Erythroblast (primary cell): Measurements from ENCODE around the gene NOMO2.
"Not testable (repeated sequence)": the region's sequence is repeated elsewhere in the genome, so short reads cannot be mapped to it uniquely, and the experiment has no call there.

ENCODE experiments used
- DNase-seq, 2 experiments: peaks; one replicate each; lab custom pipeline; 2025; lab: John Stamatoyannopoulos, UW
- GATA1 ChIP-seq: IDR thresholded peaks from 2 replicates; pipeline ENCODE4 v1.6.1; 2011; ENCODE audit warnings: low read depth, mild to moderate bottlenecking, control low read depth, low read length, moderate library complexity
- POLR2A ChIP-seq: IDR thresholded peaks from 2 replicates; pipeline ENCODE4 v1.6.1; 2011; ENCODE audit warnings: mild to moderate bottlenecking, low read length

NOMO2 gene

DNA sequence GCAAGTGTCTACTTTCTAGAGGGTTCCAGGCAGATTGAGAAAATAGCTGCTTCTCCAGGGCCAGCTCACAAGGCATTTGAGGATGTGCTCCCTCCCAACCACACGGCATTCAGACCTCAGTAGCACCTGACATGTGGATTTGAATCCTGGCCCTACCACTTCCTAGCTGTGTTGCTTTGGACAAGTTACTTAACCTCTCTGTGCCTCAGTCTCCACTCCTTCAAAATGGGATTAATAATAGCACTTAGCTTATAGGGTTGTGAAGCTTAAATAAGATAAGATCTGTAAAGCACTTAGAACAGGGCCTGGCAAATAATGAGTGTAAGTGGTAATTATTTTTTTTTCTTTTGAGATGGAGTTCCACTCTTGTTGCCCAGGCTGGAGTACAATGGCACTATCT, 21.0 kb upstream of the NOMO2 start:
- TF ChIP-seq GATA1 (no peak), POLR2A (no peak)
- DNase-seq, result no peak

DNA sequence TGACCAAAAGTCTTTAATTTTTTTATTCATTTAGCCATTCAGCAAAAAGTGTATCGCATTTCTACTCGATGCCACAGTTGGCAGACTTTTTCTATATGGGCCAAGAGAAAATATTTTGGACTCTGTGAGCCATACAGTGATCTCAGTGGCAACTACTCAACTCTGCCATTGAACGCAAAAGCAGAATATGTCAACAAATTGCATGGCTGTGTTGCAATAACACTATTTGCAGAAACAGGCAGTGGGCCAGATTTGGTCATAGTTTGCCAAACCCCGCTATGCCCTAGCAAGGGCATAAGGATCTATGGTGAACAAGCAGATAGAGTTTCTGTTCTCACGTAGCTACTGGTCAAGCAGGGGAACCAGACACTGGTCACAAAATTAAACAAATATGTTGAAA, 18.5 kb upstream of the NOMO2 start:
- not testable (repeated sequence) for DNase-seq

DNA sequence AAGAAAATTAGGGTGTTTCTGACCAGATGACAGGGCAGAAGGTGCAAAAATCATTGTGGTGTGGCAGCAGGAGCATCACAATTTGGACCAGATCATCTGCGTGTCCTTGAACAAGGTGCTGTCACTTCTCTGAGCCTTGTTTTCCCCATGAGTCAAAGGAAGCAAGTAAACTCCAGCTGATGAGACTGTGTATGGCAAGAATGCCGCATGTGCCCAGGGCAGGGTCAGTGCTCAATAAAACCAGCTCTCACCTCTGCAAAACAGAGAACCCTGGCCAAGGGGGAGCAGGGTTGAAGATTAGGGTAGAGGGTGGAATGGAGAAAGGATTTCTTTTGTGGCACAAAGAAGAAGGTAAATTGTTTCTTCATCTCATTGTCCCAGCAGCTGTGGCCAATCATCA, 17.4 kb upstream of the NOMO2 start:
- DNase-seq, result not testable (repeated sequence)

DNA sequence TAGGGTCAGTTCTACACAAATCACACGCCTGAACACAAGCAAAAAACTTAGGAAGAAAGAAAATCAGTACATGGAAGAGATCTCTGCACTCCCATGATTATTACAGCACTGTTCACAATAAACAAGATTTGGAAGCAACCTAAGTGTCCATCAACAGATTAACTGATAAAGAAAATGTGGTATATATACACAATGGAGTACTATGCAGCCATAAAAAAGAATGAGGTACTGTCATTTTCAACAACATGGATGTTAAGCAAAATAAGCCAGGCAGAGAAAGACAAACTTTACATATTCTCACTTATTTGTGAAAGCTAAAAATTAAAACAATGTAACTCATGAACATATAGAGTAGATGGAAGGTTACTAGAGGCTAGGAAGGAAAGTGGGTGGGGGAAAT, 16.0 kb upstream of the NOMO2 start:
- DNase-seq, result not testable (repeated sequence)

DNA sequence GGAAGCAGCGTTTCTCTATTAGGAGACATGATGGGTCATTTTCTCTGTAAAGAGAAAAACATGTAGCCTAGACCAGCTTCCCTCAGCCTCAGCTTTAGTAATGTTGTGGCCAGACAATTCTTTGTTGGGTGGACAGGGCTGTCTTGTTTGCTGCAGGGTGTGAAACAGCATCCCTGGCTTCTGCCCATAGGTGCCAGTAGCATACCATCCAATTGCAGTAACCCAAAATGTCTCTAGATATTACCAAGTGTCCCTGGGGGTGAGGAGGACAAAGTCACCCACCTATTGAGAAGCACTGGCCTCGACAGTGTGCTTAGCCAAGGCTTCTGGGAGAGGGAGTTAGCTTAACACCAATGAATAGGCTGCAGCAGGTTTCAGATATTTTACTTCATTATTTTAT, 14.0 kb upstream of the NOMO2 start:
- DNase-seq, result not testable (repeated sequence)

DNA sequence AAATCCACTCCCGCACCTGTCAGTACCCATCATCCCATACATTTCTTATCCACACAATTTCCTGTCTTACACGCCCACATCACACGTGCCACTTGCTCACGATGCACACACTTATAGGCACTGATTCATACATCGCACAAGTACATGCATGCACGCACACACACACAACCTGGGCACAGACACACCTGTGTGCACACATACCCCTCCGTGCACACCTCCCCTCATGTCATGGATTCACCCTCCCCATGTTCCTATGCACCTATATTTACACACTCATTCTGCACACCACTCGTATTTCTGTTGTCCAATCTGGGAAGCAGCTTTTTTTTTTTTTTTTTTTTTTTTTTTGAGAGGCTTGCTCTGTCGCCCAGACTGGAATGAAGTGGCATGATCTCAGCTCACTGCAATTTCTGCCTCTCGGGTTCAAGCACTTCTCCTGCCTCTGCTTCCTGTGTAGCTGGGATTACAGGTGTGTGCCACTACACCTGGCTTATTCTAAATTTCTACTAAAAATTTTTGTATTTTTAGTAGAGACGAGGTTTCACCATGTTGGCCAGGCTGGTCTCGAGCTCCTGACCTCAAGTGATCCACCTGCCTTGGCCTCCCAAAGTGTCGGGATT, 13.5 kb upstream of the NOMO2 start:
- not testable (repeated sequence) for DNase-seq

DNA sequence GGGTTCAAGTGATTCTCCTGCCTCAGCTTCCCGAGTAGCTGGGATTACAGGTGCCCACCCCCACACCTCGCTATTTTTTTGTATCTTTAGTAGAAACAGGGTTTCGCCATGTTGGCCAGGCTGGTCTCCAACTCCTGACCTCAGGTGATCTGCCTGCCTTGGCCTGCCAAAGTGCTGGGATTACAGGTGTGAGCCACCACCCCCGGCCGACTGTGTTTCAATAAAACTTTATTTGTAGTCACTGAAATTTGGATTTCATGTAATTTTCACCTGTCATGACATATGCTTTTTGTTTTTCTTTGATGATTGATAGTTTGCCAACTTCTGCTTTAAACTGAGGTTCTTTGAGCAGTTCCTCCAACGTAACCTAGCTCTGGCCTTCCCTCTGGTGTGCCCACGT, 12.0 kb upstream of the NOMO2 start:
- DNase-seq, result not testable (repeated sequence)

DNA sequence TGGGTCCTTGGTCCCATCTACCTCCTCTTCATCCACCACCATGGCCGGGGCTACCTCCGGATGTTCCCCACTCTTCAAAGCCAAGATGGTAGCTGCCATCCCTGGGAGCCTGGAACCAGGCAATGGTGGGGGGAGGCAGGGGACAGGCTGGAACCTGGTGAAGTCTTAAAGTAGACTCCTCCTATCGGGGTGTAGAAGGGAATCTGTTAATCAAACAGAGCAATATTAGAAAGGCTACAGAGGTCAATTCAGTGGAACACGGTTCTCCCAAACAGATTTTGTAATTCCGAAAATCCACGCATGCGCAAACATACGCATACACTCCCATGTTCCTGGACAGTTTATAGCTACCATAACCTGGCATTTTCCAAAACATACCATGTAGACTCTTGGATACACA, 11.1 kb upstream of the NOMO2 start:
- not testable (repeated sequence) for DNase-seq

DNA sequence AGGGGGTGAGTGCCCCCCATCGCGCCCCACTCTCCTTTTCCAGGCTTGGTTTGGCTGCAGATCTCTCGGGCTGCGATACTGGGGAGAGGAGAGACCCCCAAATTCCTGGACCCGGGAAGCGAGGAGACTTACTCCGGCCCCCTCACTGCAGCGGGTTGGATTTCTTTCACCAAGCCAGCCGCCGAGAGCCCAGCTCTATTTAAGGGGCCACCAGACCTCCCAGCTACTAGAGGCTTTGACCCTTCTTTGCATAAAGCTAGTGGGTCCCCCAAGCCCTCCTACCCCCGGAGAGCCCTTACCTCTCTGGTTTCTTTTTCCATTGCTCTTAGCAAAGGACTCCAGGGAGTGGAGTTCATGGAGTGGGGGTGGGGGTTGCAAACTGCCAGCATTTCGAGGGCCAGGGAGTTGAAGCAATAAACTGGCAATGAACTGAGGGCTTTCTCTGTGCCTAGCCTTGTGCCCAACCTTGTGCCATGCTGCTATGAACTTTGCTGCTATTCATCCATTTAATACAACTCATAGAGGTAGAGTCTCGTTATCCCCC, 9.5 kb upstream of the NOMO2 start:
- DNase-seq, result not testable (repeated sequence)

DNA sequence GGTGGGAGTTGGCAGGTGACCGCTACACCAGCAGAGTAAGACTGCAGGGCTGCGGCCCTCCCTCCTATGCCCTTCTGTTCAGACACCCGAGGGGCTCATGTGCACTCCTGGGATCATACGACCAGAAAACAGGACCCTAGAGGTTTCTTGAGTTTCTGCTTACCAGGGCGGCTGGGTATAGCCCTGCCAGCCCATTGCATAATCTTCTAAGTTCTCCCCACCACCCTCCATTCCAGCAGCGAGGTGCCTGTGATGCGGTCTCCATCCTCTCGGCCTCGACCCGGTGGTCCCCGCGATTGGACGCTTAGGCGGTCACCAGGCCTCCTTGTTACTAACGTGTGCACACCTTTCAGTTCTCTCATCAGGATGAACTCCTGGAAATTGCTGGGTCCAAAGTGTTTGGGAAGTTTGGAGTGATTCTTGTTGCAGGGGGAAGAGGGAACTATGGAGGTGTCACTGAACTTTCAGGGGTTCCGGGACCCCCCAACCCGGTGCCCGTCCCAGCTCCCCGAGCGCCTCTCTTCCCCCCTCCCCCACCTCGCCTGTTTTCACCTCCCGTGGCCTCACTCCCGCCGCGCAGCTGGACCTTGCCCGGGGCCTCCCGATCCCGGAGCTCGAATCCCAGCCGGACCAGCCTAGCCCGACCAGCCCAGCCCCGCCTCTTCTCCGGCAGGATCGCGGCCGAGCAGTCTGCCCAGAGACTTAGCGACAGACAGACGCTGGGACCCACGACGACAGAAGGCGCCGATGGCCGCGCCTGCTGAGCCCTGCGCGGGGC, 8.8 kb upstream of the NOMO2 start:
- not testable (repeated sequence) for DNase-seq

DNA sequence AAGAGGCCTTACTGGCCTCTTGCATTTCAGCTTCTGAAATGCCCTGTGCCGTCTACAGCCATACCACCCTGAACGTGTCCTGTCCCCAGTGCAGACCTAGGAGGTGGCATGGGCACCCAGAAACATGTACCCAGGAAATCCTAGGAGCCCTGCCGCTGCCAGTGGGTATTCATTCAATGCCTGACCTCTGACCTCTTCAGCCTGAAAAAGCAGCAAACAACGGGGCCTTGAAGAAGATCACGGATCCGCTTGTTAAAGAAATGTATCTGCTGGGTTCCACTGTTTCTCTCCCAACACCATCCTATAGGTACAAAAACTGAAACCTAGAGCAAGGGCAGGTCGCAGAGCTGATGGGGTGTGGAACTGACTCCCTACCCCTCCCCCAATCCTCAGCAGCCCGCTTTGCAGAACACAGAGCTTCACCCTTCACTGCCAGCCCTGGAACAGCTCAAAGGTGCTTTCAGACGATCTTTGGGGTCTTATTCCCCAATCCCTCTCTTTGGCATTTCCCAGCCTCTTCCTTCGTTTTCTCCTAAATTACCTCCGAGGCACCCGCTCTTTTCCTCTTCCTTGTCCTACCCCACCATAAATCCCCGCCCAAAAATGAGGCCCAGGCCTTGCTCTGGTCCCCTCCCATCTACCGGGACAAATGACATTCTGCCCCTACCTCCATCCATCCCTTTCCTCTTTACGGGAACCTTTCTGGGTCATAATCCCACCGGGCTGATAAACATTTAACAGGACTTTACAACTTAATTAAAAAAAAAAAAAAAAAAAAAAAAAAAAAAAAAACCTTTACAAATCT, 1.3 kb downstream of the NOMO2 start:
- DNase-seq, result not testable (repeated sequence)

DNA sequence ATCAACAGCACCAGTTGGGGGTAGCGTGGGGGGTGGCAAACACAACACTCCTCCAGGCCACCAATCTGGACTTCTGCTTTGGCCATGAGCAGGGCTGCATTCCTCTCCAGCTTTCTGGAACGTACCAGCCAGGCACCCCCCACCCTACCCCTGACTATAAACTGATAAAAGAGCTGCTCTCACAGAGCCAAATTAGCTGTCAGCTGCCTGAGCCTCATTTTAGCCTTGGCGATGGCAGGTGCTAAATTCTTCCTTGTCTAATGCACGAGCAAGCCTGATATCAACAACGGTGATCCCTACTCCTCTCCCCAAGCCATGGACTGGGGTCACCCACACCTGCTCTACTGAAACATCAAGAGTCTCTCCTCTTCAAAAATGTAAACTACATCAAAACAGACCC, 8.2 kb downstream of the NOMO2 start:
- not testable (repeated sequence) for DNase-seq

DNA sequence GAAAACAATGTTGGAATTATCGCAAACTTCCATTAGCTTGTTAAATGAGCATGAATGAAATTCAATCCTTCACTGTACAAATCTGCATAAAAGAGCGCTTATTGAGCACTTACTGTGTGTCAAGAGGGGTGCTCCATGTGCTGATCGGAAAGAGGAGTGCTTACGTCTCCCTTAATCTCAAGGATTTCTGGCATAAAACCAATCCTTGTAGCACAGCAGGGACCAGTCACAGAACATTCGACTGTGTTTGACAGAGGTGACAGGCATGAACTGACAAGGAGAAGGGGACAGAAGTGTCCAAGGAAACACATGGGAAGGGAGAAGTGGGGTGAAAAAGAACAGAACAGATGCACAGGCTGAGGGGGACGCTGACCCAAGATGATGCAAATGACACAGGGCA, 14.5 kb downstream of the NOMO2 start:
- not testable (repeated sequence) for DNase-seq

DNA sequence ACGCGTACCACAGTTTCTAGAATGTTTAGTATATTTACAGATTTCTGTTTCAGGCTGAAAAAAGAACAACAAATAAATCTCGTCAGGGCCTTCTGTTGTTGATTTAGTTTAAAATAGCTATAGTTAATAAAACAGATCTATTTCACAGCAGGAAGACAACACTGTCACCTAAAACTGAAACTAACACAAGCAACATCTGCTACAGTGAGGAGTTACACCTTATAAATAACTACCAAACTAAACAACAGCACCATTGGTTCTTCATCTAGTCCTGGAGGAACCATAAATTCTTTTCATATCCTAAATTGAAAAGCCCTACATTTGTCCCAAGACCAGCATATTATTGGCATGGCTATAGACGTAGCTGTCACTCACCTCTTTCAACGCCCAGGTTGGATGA, 15.0 kb downstream of the NOMO2 start:
- not testable (repeated sequence) for DNase-seq

DNA sequence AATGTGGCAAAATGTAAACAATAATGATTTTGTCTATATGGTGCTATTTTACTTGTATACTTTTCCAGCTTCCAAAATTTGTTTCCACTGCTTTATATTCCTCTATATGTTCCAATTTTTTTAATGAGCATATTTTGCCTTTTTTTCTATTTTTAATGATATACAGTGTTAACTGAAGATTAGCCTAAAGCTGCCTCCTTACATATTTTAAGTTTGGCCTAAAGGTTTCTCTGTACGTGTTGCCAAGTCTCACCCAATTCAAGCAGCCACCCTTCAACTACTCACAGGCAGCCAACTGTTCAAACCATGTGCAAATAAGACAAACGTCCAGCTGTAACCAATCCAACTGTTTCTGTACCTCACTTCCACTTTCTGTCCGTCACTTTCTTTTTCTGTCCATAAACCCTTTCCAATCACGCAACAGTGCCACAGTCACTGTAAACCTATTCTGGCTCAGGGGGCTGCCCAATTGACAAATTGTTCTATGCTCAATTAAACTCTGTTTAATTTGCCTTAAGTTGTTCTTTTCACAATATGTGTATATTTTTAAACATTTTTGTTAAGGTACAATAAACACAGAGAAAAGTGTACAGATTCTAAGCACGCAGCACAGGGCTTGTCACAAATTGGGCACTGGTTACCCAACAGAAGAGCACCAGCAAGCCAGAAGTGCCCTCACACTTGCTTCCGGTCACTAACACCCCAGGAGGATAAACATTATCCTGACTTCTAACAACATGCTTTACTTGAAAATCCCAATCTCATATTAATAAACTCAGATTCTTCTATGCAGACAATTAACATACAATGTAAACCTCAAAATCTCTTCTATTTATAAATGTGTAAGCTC, 17.4 kb downstream of the NOMO2 start:
- DNase-seq, result not testable (repeated sequence)

DNA sequence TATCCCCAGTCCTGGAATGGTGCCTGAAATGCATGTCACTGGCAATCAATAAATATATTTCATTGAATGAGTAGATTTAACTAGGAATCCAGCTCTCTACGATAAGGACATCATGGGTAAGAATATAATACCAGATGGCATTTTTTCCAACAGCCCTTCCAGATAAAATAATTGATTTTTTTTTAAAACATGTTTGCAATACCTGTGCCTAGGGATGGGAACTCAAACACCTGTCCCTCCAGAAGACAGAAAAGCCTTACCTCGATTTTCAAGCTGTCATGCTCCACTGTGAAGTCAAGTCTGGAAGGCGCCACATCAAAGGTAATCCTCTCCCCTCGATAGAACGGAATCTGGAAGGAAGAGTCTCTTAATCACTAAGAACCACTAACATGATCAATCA, 20.0 kb downstream of the NOMO2 start:
- not testable (repeated sequence) for DNase-seq

DNA sequence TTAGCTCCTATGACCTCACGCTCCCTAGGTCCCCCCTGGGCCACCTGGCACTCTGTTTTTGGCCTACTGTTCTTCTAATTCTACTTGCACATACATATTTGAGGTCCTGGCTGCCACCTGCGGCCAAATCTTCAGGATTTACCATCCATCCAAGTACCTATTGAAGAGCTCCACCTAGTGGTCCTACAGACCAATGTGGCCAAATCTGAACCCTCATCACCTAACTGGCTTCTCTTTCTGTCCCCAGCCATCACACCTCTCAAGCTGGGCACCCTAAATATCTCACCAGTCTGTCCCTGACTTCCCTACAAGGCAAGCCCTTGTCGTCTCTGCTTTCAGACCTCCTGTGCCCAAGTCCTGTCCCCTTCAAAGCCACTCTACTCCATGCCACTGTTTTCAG, 24.9 kb downstream of the NOMO2 start:
- DNase-seq, result not testable (repeated sequence)
